ENCODE measurements around the gene TNNI3.
"Not testable (repeated sequence)": the region's sequence is repeated elsewhere in the genome, so short reads cannot be mapped to it uniquely, and the experiment has no call there.

Gene TNNI3

DNA sequence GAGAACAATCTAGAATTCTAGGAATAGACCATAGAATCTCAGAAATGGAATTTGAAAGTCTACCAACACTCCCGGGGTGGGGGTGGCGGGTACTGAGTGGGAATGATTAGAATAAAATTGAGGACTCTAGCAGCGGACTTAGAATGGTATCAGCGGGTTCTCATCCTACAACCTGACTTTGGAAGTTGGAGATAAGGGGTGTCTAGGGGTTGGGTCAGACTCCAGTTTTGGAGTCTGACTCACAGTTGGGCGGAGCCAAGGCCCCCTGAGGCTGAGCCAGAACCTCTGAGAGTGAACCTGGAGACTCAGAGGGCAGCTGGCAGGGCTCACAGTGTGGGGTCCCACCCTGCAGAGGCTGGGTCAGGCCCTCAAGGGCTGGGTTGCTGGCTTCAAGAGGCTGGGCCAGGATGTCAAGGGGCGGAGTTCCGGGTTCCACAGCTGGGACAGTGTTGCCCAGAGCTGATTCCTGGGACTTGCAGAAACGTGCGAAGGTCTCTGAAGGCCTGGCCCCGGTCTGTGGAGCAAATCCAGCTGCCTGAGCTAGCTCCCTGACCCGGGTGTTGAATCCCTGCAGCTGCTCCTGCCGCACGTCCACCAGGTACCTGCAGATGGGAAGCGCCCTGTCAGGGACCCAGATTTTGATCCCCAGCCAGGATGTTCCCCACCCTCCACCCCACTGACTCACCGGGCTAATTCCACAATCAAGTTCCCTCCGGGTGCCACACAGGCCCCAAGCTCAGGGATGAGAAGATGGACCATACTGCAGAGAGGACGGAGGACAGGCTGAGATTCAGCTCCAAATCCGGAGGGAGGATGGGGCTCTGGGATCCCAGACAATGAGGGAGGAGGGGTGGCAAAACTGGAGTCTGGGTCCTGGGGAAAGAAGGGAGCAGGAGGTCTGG, 1.6 kb upstream of the TNNI3 start:
- no peaks in the 10 kb centered on the region for H3K36me3 ChIP-seq
- no peak overlapping the region for H3K4me3 ChIP-seq (ENCODE audit: low read depth, low read length)
- DNase-seq = no peak
- H3K27ac ChIP-seq = no peak overlapping the region
- H3K27me3 ChIP-seq (ENCODE audit: insufficient read depth, low read depth, severe bottlenecking) = peaks cover 6% of the 10 kb centered on the region
- TF ChIP-seq, protein P1, sequence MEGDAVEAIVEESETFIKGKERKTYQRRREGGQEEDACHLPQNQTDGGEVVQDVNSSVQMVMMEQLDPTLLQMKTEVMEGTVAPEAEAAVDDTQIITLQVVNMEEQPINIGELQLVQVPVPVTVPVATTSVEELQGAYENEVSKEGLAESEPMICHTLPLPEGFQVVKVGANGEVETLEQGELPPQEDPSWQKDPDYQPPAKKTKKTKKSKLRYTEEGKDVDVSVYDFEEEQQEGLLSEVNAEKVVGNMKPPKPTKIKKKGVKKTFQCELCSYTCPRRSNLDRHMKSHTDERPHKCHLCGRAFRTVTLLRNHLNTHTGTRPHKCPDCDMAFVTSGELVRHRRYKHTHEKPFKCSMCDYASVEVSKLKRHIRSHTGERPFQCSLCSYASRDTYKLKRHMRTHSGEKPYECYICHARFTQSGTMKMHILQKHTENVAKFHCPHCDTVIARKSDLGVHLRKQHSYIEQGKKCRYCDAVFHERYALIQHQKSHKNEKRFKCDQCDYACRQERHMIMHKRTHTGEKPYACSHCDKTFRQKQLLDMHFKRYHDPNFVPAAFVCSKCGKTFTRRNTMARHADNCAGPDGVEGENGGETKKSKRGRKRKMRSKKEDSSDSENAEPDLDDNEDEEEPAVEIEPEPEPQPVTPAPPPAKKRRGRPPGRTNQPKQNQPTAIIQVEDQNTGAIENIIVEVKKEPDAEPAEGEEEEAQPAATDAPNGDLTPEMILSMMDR (IDR thresholded peaks at IDR 0.05; ENCODE audit: low read depth, low read length) = no peak
- no peaks in the 10 kb centered on the region for H3K9me3 ChIP-seq (ENCODE audit: severe bottlenecking)

DNA sequence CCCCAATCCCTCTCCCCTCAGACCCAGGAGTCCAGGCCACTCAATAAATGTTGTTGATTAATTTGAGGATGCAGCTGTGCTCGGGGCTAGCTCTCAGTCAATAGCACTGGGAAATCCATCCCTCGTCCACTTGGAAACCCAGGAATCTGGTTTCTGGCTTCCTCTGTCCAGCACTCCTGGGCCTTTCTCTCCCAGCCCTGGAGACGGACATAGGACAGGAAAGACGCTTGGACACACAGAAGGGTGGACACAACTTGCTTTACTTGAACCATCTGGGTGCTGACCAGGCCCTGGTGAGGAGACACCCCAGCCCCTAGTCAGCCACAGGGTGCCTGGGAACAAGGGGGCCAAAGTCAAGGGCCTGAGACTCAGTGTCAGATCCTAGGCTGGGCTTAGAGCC, 891 bp upstream of the TNNI3 start:
- H3K4me3 ChIP-seq (ENCODE audit: low read depth, low read length) = no peak overlapping the region
- DNase-seq = no peak
- TF ChIP-seq, protein P1 (IDR thresholded peaks at IDR 0.05; ENCODE audit: low read depth, low read length) = no peak
- no peaks in the 10 kb centered on the region for H3K36me3 ChIP-seq
- H3K27me3 ChIP-seq (ENCODE audit: insufficient read depth, low read depth, severe bottlenecking) = peaks cover 6% of the 10 kb centered on the region
- H3K9me3 ChIP-seq (ENCODE audit: severe bottlenecking) = no peaks in the 10 kb centered on the region
- H3K27ac ChIP-seq = no peak overlapping the region

DNA sequence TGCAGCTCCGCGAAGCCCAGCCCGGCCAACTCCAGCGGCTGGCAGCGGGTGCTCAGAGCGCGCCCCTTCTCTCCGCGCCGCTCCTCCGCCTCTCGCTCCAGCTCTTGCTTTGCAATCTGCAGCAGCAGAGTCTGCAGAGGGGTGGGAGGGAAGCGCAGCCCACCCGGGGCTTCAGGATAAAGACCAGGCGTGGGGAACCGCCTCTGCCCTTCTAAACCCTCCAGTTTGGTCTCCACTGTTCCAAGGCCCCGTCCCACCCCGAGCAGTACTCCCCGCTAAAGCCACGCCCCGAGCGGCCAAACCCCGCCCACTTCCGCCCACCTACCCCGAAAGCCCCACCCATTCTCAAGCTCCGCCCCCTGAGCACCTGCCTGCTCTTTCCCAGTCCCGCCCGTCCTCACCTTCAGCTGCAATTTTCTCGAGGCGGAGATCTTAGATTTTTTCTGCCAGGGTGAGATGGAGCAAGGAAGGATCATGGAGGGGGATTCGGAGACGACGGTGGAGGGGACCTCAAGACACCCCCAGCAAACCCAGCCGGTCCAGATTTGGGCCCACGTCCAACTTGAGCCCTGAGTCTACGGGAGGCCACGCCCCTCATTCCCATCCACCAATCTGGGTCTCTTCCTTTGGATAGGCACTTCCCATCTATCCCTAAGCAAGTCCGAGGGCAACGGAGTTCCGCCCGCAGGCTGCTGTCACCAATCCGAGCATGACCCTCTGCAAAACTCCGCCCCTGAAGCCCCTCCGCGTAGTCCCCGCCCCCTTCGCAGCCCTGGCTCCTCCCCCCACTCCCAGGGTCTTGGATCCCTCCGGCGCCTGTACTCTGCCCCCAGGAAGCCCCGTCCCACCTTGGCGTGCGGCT, 1.1 kb downstream of the TNNI3 start:
- no peak for DNase-seq

DNA sequence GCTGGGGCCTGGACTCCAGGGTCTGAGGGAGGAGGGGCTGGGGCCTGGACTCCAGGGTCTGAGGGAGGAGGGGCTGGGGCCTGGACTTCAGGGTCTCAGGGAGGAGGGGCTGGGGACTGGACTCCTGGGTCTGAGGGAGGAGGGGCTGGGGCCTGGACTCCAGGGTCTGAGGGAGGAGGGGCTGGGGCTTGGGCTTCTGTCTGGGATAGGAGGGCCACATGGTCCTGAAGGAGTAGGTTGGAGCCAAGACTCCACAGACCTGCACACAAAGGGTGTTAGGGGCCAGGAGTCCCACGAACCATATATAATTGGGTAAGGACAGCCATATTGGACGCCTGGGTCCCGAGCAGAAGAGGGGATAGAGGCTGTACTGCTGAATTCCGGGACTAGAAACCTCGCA, 1.7 kb downstream of the TNNI3 start:
- H3K4me3 ChIP-seq (ENCODE audit: low read depth, low read length); H3K27me3 ChIP-seq (ENCODE audit: insufficient read depth, low read depth, severe bottlenecking); H3K27ac ChIP-seq; H3K36me3 ChIP-seq; DNase-seq: not testable (repeated sequence)
- H3K9me3 ChIP-seq (ENCODE audit: severe bottlenecking) = peaks cover 19% of the 10 kb centered on the region

More for the DNA sequence above, 1.1 kb downstream of the TNNI3 start:
- Histone ChIP-seq H3K9me3 (ENCODE audit: severe bottlenecking) (peaks cover 15% of the 10 kb centered on the region), H3K27ac (no peak overlapping the region), H3K4me3 (ENCODE audit: low read depth, low read length) (no peak overlapping the region), H3K27me3 (ENCODE audit: insufficient read depth, low read depth, severe bottlenecking) (peaks cover 3% of the 10 kb centered on the region), H3K36me3 (no peaks in the 10 kb centered on the region)
- TF ChIP-seq, protein P1 (IDR thresholded peaks at IDR 0.05; ENCODE audit: low read depth, low read length) = no peak

DNA sequence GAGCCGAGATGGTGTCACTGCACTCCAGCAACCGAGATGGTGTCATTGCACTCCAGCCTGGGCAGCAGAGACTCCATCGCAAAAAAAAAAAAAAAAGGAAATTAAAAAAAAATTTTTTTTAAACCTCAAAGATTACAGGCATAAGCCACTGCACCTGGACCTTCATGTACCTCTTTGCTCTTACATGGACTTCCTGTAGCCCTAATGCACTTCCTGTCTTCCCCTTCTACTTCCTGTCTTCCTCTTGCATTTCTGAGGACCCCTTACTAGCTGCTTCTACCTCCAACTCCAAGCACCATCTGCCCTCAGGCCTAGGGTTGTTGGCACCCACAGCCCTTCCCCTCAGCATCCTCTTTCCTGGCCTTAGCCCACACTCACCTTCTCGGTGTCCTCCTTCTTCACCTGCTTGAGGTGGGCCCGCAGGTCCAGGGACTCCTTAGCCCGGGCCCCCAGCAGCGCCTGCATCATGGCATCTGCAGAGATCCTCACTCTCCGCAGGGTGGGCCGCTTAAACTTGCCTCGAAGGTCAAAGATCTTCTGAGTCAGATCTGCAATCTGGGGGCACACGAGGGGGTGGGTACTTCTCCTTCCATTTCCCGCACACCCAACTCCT, 3.8 kb downstream of the TNNI3 start:
- H3K4me3 ChIP-seq (ENCODE audit: low read depth, low read length) = no peak overlapping the region
- no peaks in the 10 kb centered on the region for H3K27me3 ChIP-seq (ENCODE audit: insufficient read depth, low read depth, severe bottlenecking)
- no peak overlapping the region for H3K27ac ChIP-seq
- peaks cover 19% of the 10 kb centered on the region for H3K9me3 ChIP-seq (ENCODE audit: severe bottlenecking)
- DNase-seq = no peak
- H3K36me3 ChIP-seq = no peaks in the 10 kb centered on the region
- TF ChIP-seq, protein P1 (IDR thresholded peaks at IDR 0.05; ENCODE audit: low read depth, low read length) = no peak

DNA sequence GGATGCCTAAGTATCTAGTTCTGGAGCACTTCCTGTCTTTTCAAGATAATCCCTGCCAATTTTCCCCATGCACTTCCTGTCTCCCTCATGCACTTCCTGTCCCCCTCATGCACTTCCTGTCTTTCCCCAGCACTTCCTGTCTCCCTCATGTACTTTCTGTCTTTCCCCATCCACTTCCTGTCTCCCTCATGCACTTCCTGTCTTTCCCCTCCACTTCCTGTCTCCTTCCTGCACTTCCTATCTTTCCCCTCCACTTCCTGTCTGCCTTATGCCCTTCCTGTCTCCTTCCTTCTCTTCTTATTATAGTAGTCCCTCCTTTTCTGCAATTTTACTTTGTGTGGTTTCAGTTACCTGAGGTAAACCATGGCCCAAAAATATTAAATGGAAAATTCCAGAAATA, 5.5 kb downstream of the TNNI3 start:
- Histone ChIP-seq H3K27me3 (ENCODE audit: insufficient read depth, low read depth, severe bottlenecking) (no peaks in the 10 kb centered on the region), H3K9me3 (ENCODE audit: severe bottlenecking) (peaks cover 19% of the 10 kb centered on the region), H3K36me3 (no peaks in the 10 kb centered on the region), H3K4me3 (ENCODE audit: low read depth, low read length) (no peak overlapping the region), H3K27ac (peak overlapping the region; percentile 34; the same call in 1 of the 2 replicates)
- TF ChIP-seq, protein P1 (IDR thresholded peaks at IDR 0.05; ENCODE audit: low read depth, low read length) = no peak
- no peak for DNase-seq

All from WERI-Rb-1 (cell line).